Left lung (tissue), 10 donors: ENCODE measurements around the gene ARHGEF2. TPM values are rescaled to one million over a fixed set of nuclear protein-coding genes. Genes with fewer than 3 reads are reported as not detected.

ENCODE experiments used
- ATAC-seq: fragments of 200-7000 bp; cut with Tn5 transposase; one replicate; pipeline ENCODE4 v1.9.1; 2020; ENCODE audit warnings: moderate library complexity
- DNase-seq, 4 donors: peaks; one replicate each; pipeline ENCODE4 v3.0.0-alpha.2; 2013 to 2020
- H3K27ac ChIP-seq, 2 donors: fragments of 200-600 bp; sonication (generic) in 1 of 2; one replicate each; pipeline versions ENCODE4 v1.5.0 to v1.8.0; 2020 to 2021
- H3K27me3 ChIP-seq, 2 donors: fragments of 200-600 bp; sonication (generic) in 1 of 2; one replicate each; pipeline versions ENCODE4 v1.5.0 to v1.8.0; 2020 to 2021
- H3K36me3 ChIP-seq, 2 donors: fragments of 200-600 bp; sonication (generic) in 1 of 2; one replicate each; pipeline versions ENCODE4 v1.5.0 to v1.8.0; 2020 to 2021
- H3K4me1 ChIP-seq, 2 donors: fragments of 200-600 bp; one replicate each; pipeline ENCODE4 v1.8.0; 2021
- H3K4me3 ChIP-seq, 2 donors: fragments of 200-600 bp; sonication (generic) in 1 of 2; one replicate each; pipeline versions ENCODE4 v1.5.0 to v1.8.0; 2020 to 2021; ENCODE audit warnings: mild to moderate bottlenecking in 1 of 2
- H3K9me3 ChIP-seq, 2 donors: fragments of 200-600 bp; sonication (generic) in 1 of 2; one replicate each; pipeline versions ENCODE4 v1.5.0 to v1.8.0; 2020 to 2021
- CTCF ChIP-seq, 2 donors: fragments of 200-600 bp; sonication (generic) in 1 of 2; IDR thresholded peaks; one replicate each; pipeline versions ENCODE4 v1.5.0 to v1.8.0; 2021; ENCODE audit warnings: antibody characterized with exemption in 2 of 2
- intact Hi-C, 2 donors: fragments of 100-400 bp; cut with DNase I; formaldehyde crosslinking; loops; one replicate each; pipeline versions ENCODE4 v1.11.2 to v1.14.2; 2022
- polyA plus RNA-seq, 6 donors: library from polyadenylated mRNA; unstranded; fragments of 120-200 nt; gene quantifications; one replicate each; pipeline ENCODE4 v1.2.1, GENCODE V29; 2013; ENCODE audit not compliant: insufficient read length in 6 of 6
- total RNA-seq, 2 donors: library from RNA; stranded (reverse); fragmentation: NEBNext Ultra II Directional; extraction: Animal tissue kit (Norgen Biotek cat#: 25700); gene quantifications; one replicate each; pipeline ENCODE4 v1.2.1, GENCODE V29; 2021
- donor health status: DM: no; HTN: yes; CAD: no.
- donor health status: DM: no; HTN: no; CAD: no.

The ARHGEF2 gene
- total and polyA plus RNA-seq, 8 donors: 158 to 290 (median 218) TPM

- Histone ChIP-seq H3K27ac (peak overlapping the region; percentile 92 to 96), H3K4me1 (peaks cover 38 to 68% of the 10 kb centered on the region in 2 donors)
These were observed 6.0 kb upstream of the ARHGEF2 start for GRCh38 chr1:155984341-155984740.

GRCh38 chr1:155983191-155984024 is 5.1 kb upstream of the ARHGEF2 start:
- ATAC-seq (peak; percentile 1), DNase-seq (peak in 1 of 4 donors; percentile 89)
- peak overlapping the region in 1 of 2 donors; percentile 14 for H3K4me3 ChIP-seq
- H3K27ac ChIP-seq: peak overlapping the region; percentile 92 to 96
- no peaks in the 10 kb centered on the region for H3K36me3 ChIP-seq
- H3K9me3 ChIP-seq: no peaks in the 10 kb centered on the region
- intact Hi-C loops: no loop called here
- no peaks in the 10 kb centered on the region for H3K27me3 ChIP-seq
- peaks cover 40 to 64% of the 10 kb centered on the region in 2 donors for H3K4me1 ChIP-seq
- no peak for TF ChIP-seq CTCF (IDR thresholded peaks at IDR 0.05)

More at GRCh38 chr1:155984341-155984740, 6.0 kb upstream of the ARHGEF2 start:
- H3K36me3 ChIP-seq: no peaks in the 10 kb centered on the region
- DNase-seq (no peak), ATAC-seq (peak; percentile 3)
- TF ChIP-seq CTCF (IDR thresholded peaks at IDR 0.05): no peak
- no peaks in the 10 kb centered on the region for H3K27me3 ChIP-seq
- no peaks in the 10 kb centered on the region for H3K9me3 ChIP-seq
- intact Hi-C loops: no loop called here
- H3K4me3 ChIP-seq: no peak overlapping the region

- DNase-seq (no peak), ATAC-seq (no peak)
- Histone ChIP-seq H3K9me3 (no peaks in the 10 kb centered on the region), H3K4me3 (peak overlapping the region in 1 of 2 donors; percentile 14), H3K4me1 (peaks cover 40 to 60% of the 10 kb centered on the region in 2 donors), H3K36me3 (no peaks in the 10 kb centered on the region), H3K27ac (peak overlapping the region; percentile 92 to 96), H3K27me3 (no peaks in the 10 kb centered on the region)
- intact Hi-C loops: no loop called here
- no peak for TF ChIP-seq CTCF (IDR thresholded peaks at IDR 0.05)
These were observed 3.8 kb upstream of the ARHGEF2 start for GRCh38 chr1:155982106-155982505.

GRCh38 chr1:155981266-155982088 is 3.1 kb upstream of the ARHGEF2 start:
- ATAC-seq (peak; percentile 20), DNase-seq (no peak)
- peak overlapping the region; percentile 92 to 96 for H3K27ac ChIP-seq
- intact Hi-C loops: no loop called here
- no peaks in the 10 kb centered on the region for H3K9me3 ChIP-seq
- no peaks in the 10 kb centered on the region for H3K27me3 ChIP-seq
- no peak for TF ChIP-seq CTCF (IDR thresholded peaks at IDR 0.05)
- no peaks in the 10 kb centered on the region for H3K36me3 ChIP-seq
- H3K4me1 ChIP-seq: peaks cover 40 to 66% of the 10 kb centered on the region in 2 donors
- peak overlapping the region in 1 of 2 donors; percentile 14 for H3K4me3 ChIP-seq
